Activated CD4-positive, alpha-beta T cell treated with anti-CD3 and anti-CD28 coated beads, Interleukin-2, amount 50 U/mL, for 24 hours (primary cell): ENCODE data around the gene PLEKHA8.

Source experiments
- DNase-seq, 2 donors: peaks; one replicate each; pipeline ENCODE4 v3.0.0-alpha.2; 2020; ENCODE audit warnings: low read depth in 1 of 2, low spot score in 1 of 2

The PLEKHA8 gene

GRCh38 chr7:30166155-30166840, 138.1 kb downstream of the PLEKHA8 start:
- DNase-seq, result no peak

DNA sequence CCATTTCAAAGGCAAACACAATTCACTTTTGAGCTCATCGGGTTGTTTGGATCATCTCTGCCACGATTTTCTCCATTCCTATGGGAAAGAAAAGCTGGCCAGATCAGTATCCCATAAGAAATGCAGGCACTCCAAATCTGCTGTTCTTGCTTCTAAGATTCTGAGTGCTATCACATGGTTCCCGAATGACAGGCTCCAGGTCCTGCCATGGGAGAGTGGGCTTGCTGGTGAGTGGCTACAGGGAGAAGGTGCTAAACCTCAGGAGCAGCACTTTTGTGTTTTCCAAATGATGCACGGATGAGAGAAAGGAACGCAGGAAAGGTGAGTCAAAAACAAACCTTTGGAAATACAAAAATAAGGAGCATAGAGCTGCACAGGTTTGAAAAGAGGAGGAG, 138.6 kb downstream of the PLEKHA8 start:
- no peak for DNase-seq

DNA sequence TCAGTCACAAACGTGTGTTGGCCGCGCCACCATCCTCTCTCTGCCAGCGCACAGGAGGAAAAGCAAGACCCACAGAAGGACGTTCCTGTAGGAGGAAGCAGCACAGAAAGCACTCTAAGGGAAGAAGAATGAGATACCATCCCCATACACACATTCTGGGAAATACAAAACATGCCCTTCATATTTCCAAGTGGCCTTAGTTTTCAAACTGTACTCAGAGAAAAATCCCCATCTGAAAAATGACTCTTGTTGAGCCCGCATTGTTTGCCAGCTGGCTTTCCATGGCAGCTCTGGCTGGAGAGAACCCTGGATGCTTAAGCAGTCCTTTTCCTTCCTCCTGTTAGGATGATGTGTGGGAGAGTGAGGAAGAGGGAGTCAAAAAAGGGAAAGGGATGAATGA, 139.7 kb downstream of the PLEKHA8 start:
- DNase-seq, result no peak

DNA sequence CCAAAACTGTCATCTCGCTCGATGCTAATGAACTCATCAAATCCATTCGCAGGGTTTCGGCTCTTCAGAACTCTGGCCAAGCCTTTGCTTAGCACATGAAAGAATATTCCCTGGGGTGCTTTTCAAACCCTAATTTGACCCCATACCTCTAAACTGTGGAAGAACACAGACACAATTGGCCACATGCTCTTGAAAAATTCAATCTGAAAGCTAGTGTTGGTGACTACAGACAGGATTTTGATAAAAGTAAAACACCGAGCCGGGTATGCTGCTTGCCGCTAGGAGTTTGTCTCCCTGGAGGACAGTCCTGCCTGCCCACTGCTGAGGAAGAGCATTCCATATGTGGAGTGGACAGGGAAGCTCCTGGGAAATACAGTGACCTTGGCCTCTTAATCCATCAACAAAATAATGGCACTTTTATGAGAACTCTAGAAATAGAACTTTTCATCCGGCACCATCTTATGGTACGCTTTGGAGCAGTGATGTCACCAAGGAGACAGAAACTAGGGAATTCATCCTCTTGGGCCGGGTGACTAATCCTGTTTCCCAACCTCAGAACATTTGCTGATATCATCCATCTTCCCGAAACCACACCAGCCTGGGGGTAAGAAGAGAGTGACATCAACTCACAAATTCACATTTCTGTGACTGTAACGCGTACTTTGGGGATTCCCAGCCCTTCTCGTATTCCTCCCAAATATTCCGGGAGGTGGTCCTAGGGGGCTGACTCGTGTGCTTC, 140.8 kb downstream of the PLEKHA8 start:
- DNase-seq, result no peak

DNA sequence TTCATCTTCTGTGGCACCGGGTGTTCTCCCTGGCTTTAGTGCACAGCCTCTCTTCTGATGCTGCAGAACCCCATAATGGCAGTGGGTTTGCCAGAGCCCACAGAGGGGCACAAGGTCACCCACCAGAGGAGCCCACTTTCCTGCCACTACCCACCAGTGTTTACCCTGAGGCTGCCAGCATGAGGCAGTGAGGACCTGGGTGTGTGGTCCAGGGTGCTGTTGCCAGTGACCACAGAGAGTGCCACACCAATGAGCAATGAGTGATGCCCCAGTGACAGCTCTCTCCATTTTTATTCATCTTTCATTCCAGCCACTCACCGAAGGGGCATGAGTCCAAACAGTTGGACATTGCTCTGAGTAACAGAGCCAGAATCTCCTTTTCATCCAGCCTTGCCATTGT, 141.4 kb downstream of the PLEKHA8 start:
- no peak for DNase-seq

DNA sequence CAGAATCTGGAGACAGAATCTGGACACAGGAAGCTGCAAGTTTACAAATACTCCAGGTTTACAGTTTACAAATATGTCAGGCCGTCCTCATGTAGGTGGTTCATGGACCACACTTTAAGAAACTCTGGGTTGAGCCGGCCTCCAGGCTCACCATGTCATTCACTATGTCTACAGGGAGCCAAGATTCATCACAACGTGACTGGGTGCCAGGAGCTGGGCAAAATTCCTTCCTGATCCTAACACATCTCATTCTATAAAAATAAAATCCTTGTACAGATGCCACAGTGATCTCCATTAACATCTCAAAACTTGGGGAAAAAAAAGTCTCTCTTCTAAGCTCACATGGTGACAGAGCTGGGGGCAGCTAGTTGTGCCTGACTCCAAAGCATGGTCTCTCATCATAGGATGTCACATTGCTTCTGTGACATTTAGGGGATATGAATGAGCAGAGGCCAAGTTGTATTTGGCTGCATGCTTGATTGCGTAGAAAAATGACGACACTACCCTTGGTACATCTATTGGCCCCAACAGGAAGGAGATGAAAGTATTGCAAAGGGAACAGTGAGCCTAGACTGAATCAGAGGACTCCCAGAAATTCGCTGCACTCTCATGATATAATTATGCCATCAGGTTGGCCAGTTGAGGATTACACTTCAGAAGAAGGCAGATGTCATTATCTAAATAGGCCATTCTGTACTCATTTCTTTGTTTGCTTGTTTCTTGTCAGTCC, 142.4 kb downstream of the PLEKHA8 start:
- DNase-seq, result no peak

GRCh38 chr7:30171766-30172447, 143.7 kb downstream of the PLEKHA8 start:
- DNase-seq, result no peak

GRCh38 chr7:30172451-30172850, 144.2 kb downstream of the PLEKHA8 start:
- no peak for DNase-seq

DNA sequence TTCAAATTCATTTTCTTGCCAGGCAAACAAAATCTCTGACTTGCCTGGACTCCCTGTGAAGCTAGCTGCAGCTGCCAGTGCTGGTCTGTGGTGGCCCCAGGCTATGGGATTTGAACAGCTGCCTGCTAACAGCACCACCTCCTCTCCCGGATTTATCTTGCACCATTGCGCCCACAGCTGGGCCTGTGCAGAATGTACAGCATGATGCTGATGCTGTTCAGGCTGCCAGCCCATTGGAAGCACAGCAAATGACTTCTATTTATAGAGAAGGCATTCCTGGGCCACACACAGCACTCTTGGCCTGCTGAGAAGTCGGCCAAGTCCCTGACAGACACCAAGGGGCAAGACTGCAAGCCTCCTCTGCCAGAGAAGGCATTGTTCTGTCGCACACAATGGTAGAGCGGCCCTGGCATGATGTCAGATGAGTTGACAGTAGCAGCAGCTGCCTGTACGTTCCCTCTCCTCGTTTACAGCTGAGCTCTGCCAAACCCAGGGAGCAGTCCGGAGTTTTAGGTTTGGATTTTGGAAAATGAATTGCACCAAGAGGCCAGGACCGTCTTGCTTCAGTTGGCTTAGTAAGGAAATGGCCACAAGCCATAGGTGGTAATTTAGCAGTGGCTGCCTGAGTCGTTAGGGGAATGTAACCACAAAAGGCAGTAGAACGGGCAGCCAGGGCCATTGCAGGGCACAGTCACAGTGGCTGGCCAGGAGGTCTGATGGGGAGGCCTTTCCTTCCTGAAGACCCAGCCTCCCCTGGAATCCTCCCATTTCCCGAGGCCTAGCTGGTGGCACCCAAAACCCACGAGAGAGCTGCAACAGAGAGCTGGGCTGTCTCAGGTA, 145.1 kb downstream of the PLEKHA8 start:
- no peak for DNase-seq

- DNase-seq, result no peak
Measured at GRCh38 chr7:30175180-30175579, 147.0 kb downstream of the PLEKHA8 start.

- DNase-seq, result no peak
Measured at GRCh38 chr7:30175636-30176147, 147.5 kb downstream of the PLEKHA8 start.

DNA sequence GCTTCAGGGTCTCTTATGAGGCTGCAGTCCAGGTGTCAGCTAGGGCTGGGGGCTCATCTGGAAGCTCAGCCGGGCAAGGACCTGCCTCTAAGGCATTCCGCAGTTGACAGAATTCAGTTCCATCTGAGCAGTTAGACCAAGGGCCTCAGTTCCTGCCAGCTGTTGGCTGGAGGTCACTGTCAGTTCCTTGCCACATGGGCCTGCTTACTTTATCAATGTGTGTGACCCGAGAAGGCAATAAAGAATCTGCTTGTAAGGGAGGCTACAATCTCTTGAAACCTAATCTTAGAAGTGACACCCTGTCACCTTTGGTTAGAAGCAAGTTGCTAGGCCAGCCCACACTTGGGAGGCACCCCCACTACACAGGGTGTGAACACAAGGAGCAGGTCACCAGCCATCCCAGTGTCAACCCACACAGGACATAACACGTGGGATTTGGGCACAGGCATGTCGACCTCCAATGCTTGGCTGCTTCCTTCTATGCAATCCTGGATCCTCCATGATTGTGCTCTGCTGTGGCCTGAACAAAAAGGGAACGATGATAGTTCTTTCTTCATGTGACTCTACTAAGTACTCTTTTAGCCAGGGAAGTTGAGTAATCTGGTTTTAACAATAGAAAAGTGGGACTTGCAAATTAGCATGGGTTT, 148.4 kb downstream of the PLEKHA8 start:
- no peak for DNase-seq

- DNase-seq, result no peak
Measured at GRCh38 chr7:30177186-30177585, 149.0 kb downstream of the PLEKHA8 start.

DNA sequence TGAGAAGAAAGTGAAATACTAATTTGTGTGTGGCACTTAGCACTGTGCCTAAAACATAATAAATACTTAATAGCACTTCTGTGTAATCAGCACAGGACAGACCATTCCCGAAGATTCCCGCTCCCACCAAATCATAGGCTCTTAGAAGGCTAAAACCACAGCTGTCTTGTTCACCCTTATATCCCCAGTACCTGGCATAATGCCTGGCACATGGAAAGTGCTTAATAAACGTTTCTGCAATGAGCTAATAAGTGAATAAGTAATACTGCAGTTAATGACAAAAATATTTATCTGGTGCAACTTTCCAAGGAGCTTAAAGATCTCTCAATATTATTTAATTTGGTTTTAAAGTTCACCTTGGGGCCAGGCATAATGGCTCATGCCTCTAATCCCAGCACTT, 149.8 kb downstream of the PLEKHA8 start:
- DNase-seq, result no peak

DNA sequence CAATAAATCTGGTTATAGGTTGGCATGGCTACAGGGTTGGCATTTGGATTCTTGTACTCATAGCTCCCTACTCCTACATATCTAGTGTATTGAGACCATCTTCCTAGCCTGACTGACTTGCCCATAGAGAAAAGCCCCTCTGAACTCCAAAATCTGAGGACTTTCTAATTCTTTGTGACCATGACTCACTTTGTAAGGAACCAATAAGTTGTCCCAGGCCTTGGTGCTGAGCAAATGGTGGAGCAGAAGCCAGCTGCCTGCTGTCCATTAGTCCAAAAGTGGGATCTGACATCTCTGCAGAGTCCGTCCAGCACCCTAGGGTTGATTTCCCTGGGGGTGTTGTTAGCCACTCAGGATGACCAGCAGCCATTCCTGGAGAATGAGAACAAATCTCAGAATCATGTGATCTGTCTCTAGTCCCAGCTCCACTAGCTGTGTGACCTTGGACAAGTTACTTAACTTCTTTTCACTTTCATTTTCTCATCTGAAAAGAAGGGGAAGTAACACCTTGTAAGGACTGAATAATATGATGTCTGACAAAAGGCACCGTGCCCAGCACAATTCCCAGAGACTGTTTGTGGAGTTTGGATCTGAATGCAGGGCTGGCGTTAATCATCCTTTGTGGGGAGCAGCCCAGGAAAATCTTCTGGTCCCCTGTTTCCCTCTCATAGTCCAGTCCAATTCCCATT, 150.7 kb downstream of the PLEKHA8 start:
- no peak for DNase-seq
